Peyer's patch (tissue), 4 donors: ENCODE data around the gene DBI. TPM values are rescaled to one million over a fixed set of nuclear protein-coding genes. Genes with fewer than 3 reads are reported as not detected.

Experiments used
- DNase-seq, 3 donors: peaks; one replicate each; pipeline ENCODE4 v3.0.0-alpha.2; 2017 to 2019
- H3K27ac ChIP-seq, 4 donors: fragments of 200-600 bp; sonication (generic); one replicate each; pipeline ENCODE4 v1.5.1; 2016 to 2019
- H3K27me3 ChIP-seq, 2 donors: fragments of 200-600 bp; sonication (generic); one replicate each; pipeline ENCODE4 v1.5.1; 2019
- H3K36me3 ChIP-seq, 3 donors: fragments of 200-600 bp; sonication (generic); one replicate each; pipeline ENCODE4 v1.5.1; 2016 to 2019
- H3K4me1 ChIP-seq, 4 donors: fragments of 200-600 bp; sonication (generic); one replicate each; pipeline ENCODE4 v1.5.1; 2016 to 2019
- H3K4me3 ChIP-seq, 4 donors: fragments of 200-600 bp; sonication (generic); 1 replicate in 3 of 4; 2 replicates in 1 of 4; pipeline ENCODE4 v1.5.1; 2016 to 2019; ENCODE audit warnings: mild to moderate bottlenecking in 1 of 4
- H3K9me3 ChIP-seq, 4 donors: fragments of 200-600 bp; sonication (generic); one replicate each; pipeline ENCODE4 v1.5.1; 2016 to 2019; ENCODE audit warnings: mild to moderate bottlenecking in 1 of 4
- CTCF ChIP-seq, 6 experiments: fragments of 450-650 bp in 4 of 6; fragments of 200-600 bp in 2 of 6; sonication (generic) in 1 of 6; IDR thresholded peaks; one replicate each; pipeline ENCODE4 v1.5.1; 2017 to 2019; ENCODE audit warnings: antibody characterized with exemption in 6 of 6, mild to moderate bottlenecking in 3 of 6, moderate library complexity in 1 of 6
- POLR2A ChIP-seq, 2 donors: fragments of 450-650 bp; IDR thresholded peaks; one replicate each; pipeline ENCODE4 v1.5.1; 2017; ENCODE audit warnings: antibody characterized with exemption in 2 of 2, mild to moderate bottlenecking in 2 of 2, moderate library complexity in 2 of 2
- total RNA-seq, 4 donors: library from RNA; depleted of rRNA; stranded (reverse); fragments of >200 nt; gene quantifications; one replicate each; pipeline ENCODE4 v1.1.0, GENCODE V29; 2016

DBI gene
- total RNA-seq, 4 donors from 2014 or later, result 121 to 237 (median 194) TPM

- Histone ChIP-seq H3K4me1 (no peaks in the 10 kb centered on the region), H3K9me3 (peaks cover 0 to 3% (median 2%) of the 10 kb centered on the region in 4 donors), H3K27ac (no peak overlapping the region), H3K4me3 (no peak overlapping the region), H3K27me3 (no peaks in the 10 kb centered on the region), H3K36me3 (peaks cover 0 to 26% (median 4%) of the 10 kb centered on the region in 3 donors)
- no peak for TF ChIP-seq POLR2A (IDR thresholded peaks at IDR 0.05)
- TF ChIP-seq CTCF (IDR thresholded peaks at IDR 0.05), result no peak
- DNase-seq, result no peak
Measured at GRCh38 chr2:119376810-119377209, 10.0 kb downstream of the DBI start.

- TF ChIP-seq POLR2A (IDR thresholded peaks at IDR 0.05) (no peak), CTCF (IDR thresholded peaks at IDR 0.05) (no peak)
- H3K4me3 ChIP-seq, result no peak overlapping the region
- DNase-seq, result no peak
- H3K27ac ChIP-seq, result no peak overlapping the region
- H3K36me3 ChIP-seq, result peaks cover 0 to 20% (median 4%) of the 10 kb centered on the region in 3 donors
- H3K9me3 ChIP-seq, result peaks cover 0 to 3% (median 2%) of the 10 kb centered on the region in 4 donors
- no peaks in the 10 kb centered on the region for H3K27me3 ChIP-seq
- H3K4me1 ChIP-seq, result no peaks in the 10 kb centered on the region
Measured at GRCh38 chr2:119377294-119377992, 10.7 kb downstream of the DBI start.

- no peak for DNase-seq
- TF ChIP-seq POLR2A (IDR thresholded peaks at IDR 0.05), result no peak
- no peak for TF ChIP-seq CTCF (IDR thresholded peaks at IDR 0.05)
- Histone ChIP-seq H3K4me1 (no peaks in the 10 kb centered on the region), H3K9me3 (peaks cover 0 to 3% (median 2%) of the 10 kb centered on the region in 4 donors), H3K4me3 (no peak overlapping the region), H3K27ac (no peak overlapping the region), H3K36me3 (peaks cover 0 to 14% (median 4%) of the 10 kb centered on the region in 3 donors), H3K27me3 (no peaks in the 10 kb centered on the region)
Measured at GRCh38 chr2:119377993-119378345, 11.2 kb downstream of the DBI start.

- no peak for DNase-seq
- Histone ChIP-seq H3K27me3 (no peaks in the 10 kb centered on the region), H3K4me1 (peaks cover 0 to 6% (median 0%) of the 10 kb centered on the region in 4 donors), H3K27ac (no peak overlapping the region), H3K36me3 (peaks cover 0 to 8% (median 2%) of the 10 kb centered on the region in 3 donors), H3K9me3 (peaks cover 0 to under 1% (median 0%) of the 10 kb centered on the region in 4 donors), H3K4me3 (no peak overlapping the region)
- TF ChIP-seq CTCF (IDR thresholded peaks at IDR 0.05), result no peak
- no peak for TF ChIP-seq POLR2A (IDR thresholded peaks at IDR 0.05)
Measured at GRCh38 chr2:119378566-119378965, 11.8 kb downstream of the DBI start.

- Histone ChIP-seq H3K4me1 (peaks cover 0 to 19% (median 2%) of the 10 kb centered on the region in 4 donors), H3K27ac (no peak overlapping the region), H3K4me3 (no peak overlapping the region), H3K27me3 (no peaks in the 10 kb centered on the region), H3K9me3 (no peaks in the 10 kb centered on the region), H3K36me3 (no peaks in the 10 kb centered on the region)
- DNase-seq, result no peak
- TF ChIP-seq POLR2A (IDR thresholded peaks at IDR 0.05), result no peak
- TF ChIP-seq CTCF (IDR thresholded peaks at IDR 0.05), result no peak
Measured at GRCh38 chr2:119383410-119384140, 16.8 kb downstream of the DBI start.
